ENCODE results near the gene THOP1.

Gene THOP1

DNA sequence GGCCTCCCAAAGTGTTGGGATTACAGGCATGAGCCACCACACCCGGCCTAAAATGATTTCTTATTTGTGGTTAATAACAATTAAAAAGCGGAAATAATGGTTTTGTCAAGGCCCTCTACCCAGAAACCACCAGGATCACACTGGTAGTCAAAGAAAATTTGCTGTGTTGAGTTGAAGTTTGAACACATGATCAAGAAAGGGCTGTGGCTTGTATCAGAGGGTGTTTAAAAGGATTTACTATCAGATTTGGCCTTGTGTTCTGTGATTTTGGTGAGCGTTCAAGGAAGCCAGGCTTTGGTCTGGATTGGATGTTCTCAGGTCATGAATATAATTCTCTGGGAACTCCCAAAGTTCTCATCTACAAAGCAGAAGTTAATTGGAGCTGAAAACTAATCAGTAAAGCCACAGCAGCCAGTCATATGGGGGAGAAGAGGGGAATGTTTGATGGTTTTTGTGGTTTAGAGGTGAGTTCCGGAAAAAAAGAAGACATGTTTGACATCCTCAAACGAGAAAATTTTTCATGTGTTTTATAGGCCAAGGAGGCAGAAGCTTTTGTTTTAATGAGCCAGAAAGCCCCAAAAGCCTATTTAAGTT is 71.3 kb downstream of the THOP1 start:
- DNase-seq, result peak in 1 of 5 donors; percentile 18

DNA sequence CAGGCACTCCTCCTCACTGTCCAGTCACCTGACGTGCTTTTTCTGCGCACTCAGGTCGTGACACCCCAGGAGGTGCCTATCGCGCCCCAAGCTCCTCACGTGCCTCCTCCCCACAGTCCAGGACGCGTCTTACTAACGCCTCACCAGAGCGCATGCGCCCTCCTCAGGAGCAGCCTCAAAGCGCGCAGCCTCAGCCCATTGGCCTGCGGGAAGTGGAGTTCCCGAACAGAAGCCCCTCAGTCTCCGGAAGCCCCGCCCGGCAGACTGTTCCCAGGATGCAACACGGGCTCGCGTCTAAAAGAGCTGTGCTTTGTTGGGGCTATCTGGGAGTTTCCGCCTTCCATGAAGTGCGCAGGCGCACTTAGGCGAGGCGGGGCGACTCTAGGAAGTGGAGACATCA is 73.6 kb downstream of the THOP1 start:
- DNase-seq, result no peak

DNA sequence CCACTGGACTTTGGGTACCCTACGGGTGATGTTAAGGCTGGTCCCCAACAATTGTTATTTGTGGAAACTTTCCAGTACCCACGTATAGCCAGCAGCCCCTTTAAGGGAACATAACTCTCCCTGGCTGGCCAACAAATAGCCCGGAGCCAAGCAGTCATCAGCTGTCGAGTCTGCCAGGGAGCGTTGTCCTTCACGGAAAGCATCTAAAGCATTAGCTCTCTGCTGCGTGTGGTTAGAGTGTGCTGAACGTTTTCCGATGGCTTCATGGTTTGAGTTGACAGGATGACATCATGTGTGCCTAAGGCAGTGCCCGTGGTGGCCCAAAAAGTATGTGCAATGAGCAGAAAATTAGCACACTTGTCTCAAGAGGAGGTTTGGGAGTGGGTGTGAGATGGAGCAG is 78.5 kb downstream of the THOP1 start:
- DNase-seq, result no peak
